K562 (cell line): ENCODE results near the gene KRTAP10-4. TPM values are rescaled to one million over a fixed set of nuclear protein-coding genes. Genes with fewer than 3 reads are reported as not detected.

Experiments used
- ATAC-seq: fragments of 200-7000 bp; cut with Tn5 transposase; 3 replicates; pipeline ENCODE4 v1.9.1; 2020; ENCODE audit warnings: moderate library complexity
- BruUV-seq: library from RNA; stranded (reverse); fragments of 400-500 nt; replicated peaks from 2 replicates; lab custom pipeline; 2021; lab: Mats Ljungman, UMichigan
- CTCF ChIA-PET: fragments of 300-600 bp; formaldehyde crosslinking; extraction: SDS; loops from one replicate; lab custom pipeline; 2021; ENCODE audit warnings: low intra/inter-chr PET ratio; lab: Yijun Ruan, JAX
- POLR2A ChIA-PET: fragments of 300-600, 350-650 bp; sonication (Branson Sonifier 250); formaldehyde crosslinking; extraction: SDS; loops from one replicate; lab custom pipeline; 2021; ENCODE audit warnings: antibody characterized with exemption, inconsistent platforms; lab: Yijun Ruan, JAX
- DNase-seq, 4 experiments: peaks; one replicate each; pipeline versions ENCODE4 v3.0.0 to v3.0.0-alpha.2; 2011 to 2018; ENCODE audit warnings: low spot score in 3 of 4, mixed read lengths in 3 of 4; ENCODE audit errors: extremely low read depth in 1 of 4
- FAIRE-seq: peaks from 2 replicates; lab custom pipeline; 2011; peaks lifted over from hg19 to GRCh38; lab: Jason Lieb, UNC
- H2AFZ ChIP-seq: 2 replicates; pipeline ENCODE4 v1.6.0; 2011; ENCODE audit warnings: low read depth, low read length, control low read depth, inconsistent platforms
- H3K27ac ChIP-seq: fragments of 200-600 bp; 3 replicates; pipeline ENCODE4 v1.8.0; 2011; ENCODE audit warnings: low read depth, mild to moderate bottlenecking, control low read depth, inconsistent platforms, low read length, moderate library complexity, mixed read lengths; ENCODE audit errors: extremely low read depth
- H3K27me3 ChIP-seq, 2 experiments: fragments of 300-600 bp in 1 of 2; 2 replicates in 1 of 2; 3 replicates in 1 of 2; pipeline versions ENCODE4 v1.6.0 to v1.8.0; 2011; ENCODE audit warnings: inconsistent platforms in 2 of 2, low read length in 2 of 2, mild to moderate bottlenecking in 1 of 2, mixed read lengths in 1 of 2, moderate library complexity in 1 of 2; ENCODE audit not compliant: control insufficient read depth in 2 of 2, insufficient read depth in 2 of 2
- H3K36me3 ChIP-seq: fragments of 300-600 bp; 3 replicates; pipeline ENCODE4 v1.8.0; 2011; ENCODE audit warnings: mild to moderate bottlenecking, low read length, inconsistent platforms; ENCODE audit not compliant: control insufficient read depth, insufficient read depth
- H3K4me1 ChIP-seq, 2 experiments: fragments of 200-600 bp in 1 of 2; replicated peaks in 1 of 2; 2 replicates in 1 of 2; 3 replicates in 1 of 2; pipeline versions ENCODE4 v1.5.1 to v1.8.0; 2011; ENCODE audit warnings: inconsistent platforms in 2 of 2, low read length in 2 of 2, mild to moderate bottlenecking in 1 of 2, mixed read lengths in 1 of 2, moderate library complexity in 1 of 2; ENCODE audit not compliant: control insufficient read depth in 2 of 2, insufficient read depth in 2 of 2
- H3K4me2 ChIP-seq: 2 replicates; pipeline ENCODE4 v1.6.1; 2011; ENCODE audit warnings: low read length, control low read depth, inconsistent platforms, mixed read lengths; ENCODE audit not compliant: insufficient read depth
- H3K4me3 ChIP-seq: fragments of 200-600 bp; sonication (generic), shearing (Covaris generic); 2 replicates; pipeline ENCODE4 v1.5.1; 2016; ENCODE audit warnings: control low read depth, inconsistent platforms
- H3K79me2 ChIP-seq: fragments of 200-600 bp; 3 replicates; pipeline ENCODE4 v1.8.0; 2011; ENCODE audit warnings: low read length, inconsistent platforms; ENCODE audit not compliant: control insufficient read depth, insufficient read depth
- H3K9ac ChIP-seq, 2 experiments: 2 replicates each; pipeline versions ENCODE4 v1.6.0 to v1.6.1; 2011; ENCODE audit warnings: low read depth in 2 of 2, low read length in 2 of 2, control low read depth in 1 of 2, inconsistent platforms in 1 of 2, mild to moderate bottlenecking in 1 of 2, mixed read lengths in 1 of 2; ENCODE audit not compliant: insufficient read depth in 1 of 2
- H3K9me1 ChIP-seq: one replicate; pipeline ENCODE4 v1.6.0; 2011; ENCODE audit warnings: inconsistent platforms, mild to moderate bottlenecking, low read length, moderate library complexity; ENCODE audit not compliant: control insufficient read depth, insufficient read depth
- H3K9me3 ChIP-seq: replicated peaks from 2 replicates; pipeline ENCODE4 v1.5.1; 2011; ENCODE audit warnings: low read depth, low read length, inconsistent platforms; ENCODE audit not compliant: control insufficient read depth, insufficient read depth
- H4K20me1 ChIP-seq: replicated peaks from 2 replicates; pipeline ENCODE4 v1.6.1; 2011; ENCODE audit warnings: low read length, inconsistent platforms, mixed read lengths; ENCODE audit not compliant: control insufficient read depth, insufficient read depth
- ATF7 ChIP-seq: fragments of 450-650 bp; IDR thresholded peaks from 2 replicates; pipeline ENCODE4 v1.7.1; 2014; ENCODE audit warnings: mild to moderate bottlenecking, moderate library complexity
- CBX5 ChIP-seq: IDR thresholded peaks from 2 replicates; pipeline ENCODE4 v1.6.1; 2014; ENCODE audit warnings: low read depth, borderline replicate concordance
- CHD4 ChIP-seq: fragments of 200-600 bp; sonication (generic); IDR thresholded peaks from 3 replicates; pipeline ENCODE4 v1.6.1; 2012; ENCODE audit warnings: low read depth, mild to moderate bottlenecking, mixed read lengths, low read length, inconsistent platforms; ENCODE audit not compliant: insufficient read depth, insufficient replicate concordance, poor library complexity, severe bottlenecking
- GTF2A2 ChIP-seq: IDR thresholded peaks from 2 replicates; pipeline ENCODE4 v1.6.1; 2016; ENCODE audit warnings: mild to moderate bottlenecking, missing genetic modification characterization, missing compliant biosample characterization
- MAFG ChIP-seq: fragments of 450-650 bp; conservative IDR thresholded peaks from 2 replicates; pipeline ENCODE4 v1.6.1; 2016; ENCODE audit warnings: missing genetic modification characterization, missing compliant biosample characterization
- MEIS2 ChIP-seq: fragments of 450-650 bp; IDR thresholded peaks from 2 replicates; pipeline ENCODE4 v1.6.1; 2014; ENCODE audit warnings: mild to moderate bottlenecking; ENCODE audit not compliant: partially characterized antibody
- ZNF146 ChIP-seq: IDR thresholded peaks from one replicate; pipeline ENCODE4 v1.6.1; 2018; ENCODE audit warnings: missing compliant biosample characterization; ENCODE audit not compliant: unreplicated experiment
- WGBS: fragments of 100-300 bp; shearing (Covaris generic); methylation state at CpG from one replicate; pipeline ENCODE4 v1.1.6; 2016; ENCODE audit warnings: low coverage, mixed read lengths; ENCODE audit not compliant: insufficient coverage; ENCODE audit errors: missing lambda C conversion rate; 5-methylcytosine and 5-hydroxymethylcytosine counted together
- in situ Hi-C: fragments of 300-500 bp; cut with MboI; formaldehyde crosslinking; loops from 4 replicates; pipeline ENCODE4 v1.15.0; 2018; ENCODE audit warnings: inconsistent platforms, mixed read lengths
- intact Hi-C: fragments of 100-400 bp; cut with micrococcal nuclease; formaldehyde crosslinking; loops from 2 replicates; pipeline ENCODE4 v1.14.2; 2022
- polyA plus RNA-seq, 8 experiments: library from polyadenylated mRNA; depleted of rRNA in 4 of 8; stranded (reverse) in 5 of 8; unstranded in 3 of 8; fragments of >200 nt; fragmentation: Nextera tagmentation in 2 of 8; fragmentation: Illumina TruSeq in 1 of 8; extraction: Ambion mirVana in 2 of 8; extraction: Trizol in 1 of 8; gene quantifications; 2 replicates each; pipeline versions ENCODE4 v1.2.1 to v1.2.3, GENCODE V29; 2011 to 2014; ENCODE audit warnings: inconsistent platforms in 1 of 8, missing spikeins in 1 of 8
- total RNA-seq, 7 experiments: library from RNA; depleted of rRNA in 6 of 7; stranded (reverse); fragments of >200 nt in 6 of 7; fragmentation: Illumina TruSeq in 2 of 7; extraction: Trizol in 2 of 7; gene quantifications; 2 replicates each; pipeline versions ENCODE4 v1.2.1 to v1.2.3, GENCODE V29; 2011 to 2021; ENCODE audit warnings: low replicate concordance in 1 of 7

Gene KRTAP10-4
- total and polyA plus RNA-seq, 9 of the 15 experiments (the other 6 are each of a cell fraction or from before 2014, with no cell fraction given): not detected

DNA sequence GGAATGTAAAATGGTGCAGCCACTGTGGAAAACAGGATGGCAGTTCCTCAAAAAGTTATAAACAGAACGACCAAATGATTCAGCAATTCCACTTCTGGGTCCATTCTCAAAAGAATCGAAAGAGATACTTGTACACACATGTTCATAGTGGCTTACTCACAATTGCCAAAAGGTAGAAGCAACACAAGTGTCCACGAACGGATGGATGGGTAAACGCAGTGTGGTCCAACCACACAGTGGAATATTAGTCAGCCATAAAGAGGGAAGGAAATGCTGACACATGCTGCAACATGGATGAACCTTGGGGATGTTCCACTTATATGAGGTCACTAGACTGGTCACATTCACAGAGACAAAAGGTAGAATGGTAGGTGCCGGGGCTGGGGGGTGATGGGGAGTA, 38.8 kb upstream of the KRTAP10-4 start:
- FAIRE-seq: no peak
- no peak overlapping the region for H3K27ac ChIP-seq
- H3K9ac ChIP-seq: no peak overlapping the region
- peaks cover 0 to 19% of the 10 kb centered on the region in 2 experiments; a peak in 2 of 5 replicates for H3K4me1 ChIP-seq
- no peak for DNase-seq
- no peaks in the 10 kb centered on the region for H3K36me3 ChIP-seq
- H2AFZ ChIP-seq: no peak overlapping the region
- no peak overlapping the region for H3K4me2 ChIP-seq
- no peaks in the 10 kb centered on the region; the same call in 1 of the 2 replicates for H3K9me3 ChIP-seq
- no peaks in the 10 kb centered on the region for H3K79me2 ChIP-seq
- no peak overlapping the region for H3K4me3 ChIP-seq
- 0 out of 2 replicates have a peak, but pooled peaks cover 10% of the 10 kb centered on the region for H4K20me1 ChIP-seq
- in situ Hi-C loops (no loop called here), intact Hi-C loops (no loop called here)
- ChIA-PET POLR2A (no interaction called here), CTCF (no interaction called here)
- BruUV-seq: no TSS peak
- H3K9me1 ChIP-seq: no peaks in the 10 kb centered on the region
- H3K27me3 ChIP-seq: peaks cover 27 to 58% of the 10 kb centered on the region in 2 experiments
- no peak for ATAC-seq
- 26% methylated on average over 6 of the region's 6 CpGs for WGBS
- TF ChIP-seq CHD4 (no peak), GTF2A2 (tag) (no peak), ATF7 (no peak), MAFG (tag) (peak; percentile 48), CBX5 (no peak), ZNF146 (CRISPR knock-in tag) (peak; percentile 72), MEIS2 (no peak)
- TF ChIP-seq, all 486 proteins: peak for 2
